Keratinocyte (primary cell): ENCODE measurements around the gene ZC3H13. TPM values are rescaled to one million over a fixed set of nuclear protein-coding genes. Genes with fewer than 3 reads are reported as not detected.

Source experiments
- DNase-seq: peaks from one replicate; pipeline ENCODE4 v3.0.0-alpha.2; 2011; ENCODE audit warnings: low read depth, missing footprints, low spot score
- FAIRE-seq: peaks from 2 replicates; lab custom pipeline; 2011; peaks lifted over from hg19 to GRCh38; lab: Jason Lieb, UNC
- H2AFZ ChIP-seq: 2 replicates; pipeline ENCODE4 v1.6.0; 2012; ENCODE audit warnings: low read length, control low read depth, inconsistent platforms; ENCODE audit not compliant: control insufficient read depth
- H3K27ac ChIP-seq: 2 replicates; pipeline ENCODE4 v1.5.1; 2011; ENCODE audit warnings: low read length; ENCODE audit not compliant: control insufficient read depth, insufficient read depth
- H3K27me3 ChIP-seq: 3 replicates; pipeline ENCODE4 v1.6.0; 2011; ENCODE audit warnings: low read length; ENCODE audit not compliant: control insufficient read depth, insufficient read depth; ENCODE audit errors: extremely low read depth
- H3K36me3 ChIP-seq, 2 experiments: 2 replicates in 1 of 2; 3 replicates in 1 of 2; pipeline ENCODE4 v1.5.1; 2011; ENCODE audit warnings: low read length in 2 of 2, mild to moderate bottlenecking in 1 of 2; ENCODE audit not compliant: control insufficient read depth in 2 of 2, insufficient read depth in 2 of 2; ENCODE audit errors: extremely low read depth in 1 of 2
- H3K4me1 ChIP-seq: 3 replicates; pipeline ENCODE4 v1.5.1; 2011; ENCODE audit warnings: low read length; ENCODE audit not compliant: control insufficient read depth, insufficient read depth; ENCODE audit errors: extremely low read depth
- H3K4me2 ChIP-seq: 3 replicates; pipeline ENCODE4 v1.6.0; 2011; ENCODE audit warnings: low read depth, low read length; ENCODE audit not compliant: control insufficient read depth, insufficient read depth; ENCODE audit errors: extremely low read depth
- H3K4me3 ChIP-seq, 3 experiments: fragments of 200-600 bp in 1 of 3; sonication (generic) in 1 of 3; 2 replicates in 2 of 3; 3 replicates in 1 of 3; pipeline ENCODE4 v1.5.1; 2011 to 2016; ENCODE audit warnings: low read length in 3 of 3, mild to moderate bottlenecking in 3 of 3, control low read depth in 2 of 3, inconsistent platforms in 1 of 3, low read depth in 1 of 3, mixed read lengths in 1 of 3, mixed run types in 1 of 3, moderate library complexity in 1 of 3; ENCODE audit not compliant: control insufficient read depth in 2 of 3, insufficient read depth in 2 of 3; ENCODE audit errors: extremely low read depth in 1 of 3
- H3K79me2 ChIP-seq: 2 replicates; pipeline ENCODE4 v1.6.0; 2012; ENCODE audit warnings: low read length; ENCODE audit not compliant: control insufficient read depth, insufficient read depth
- H3K9ac ChIP-seq: 3 replicates; pipeline ENCODE4 v1.6.0; 2011; ENCODE audit warnings: low read length; ENCODE audit not compliant: control insufficient read depth, insufficient read depth; ENCODE audit errors: extremely low read depth
- H3K9me1 ChIP-seq: 3 replicates; pipeline ENCODE4 v1.6.0; 2011; ENCODE audit warnings: low read length; ENCODE audit not compliant: control insufficient read depth, insufficient read depth; ENCODE audit errors: extremely low read depth
- H3K9me3 ChIP-seq: 2 replicates; pipeline ENCODE4 v1.5.1; 2012; ENCODE audit warnings: low read depth, low read length; ENCODE audit not compliant: control insufficient read depth
- H4K20me1 ChIP-seq: 3 replicates; pipeline ENCODE4 v1.6.0; 2011; ENCODE audit warnings: low read length; ENCODE audit not compliant: control insufficient read depth, insufficient read depth; ENCODE audit errors: extremely low read depth
- CTCF ChIP-seq, 3 experiments: IDR thresholded peaks in 1 of 3; conservative IDR thresholded peaks in 1 of 3; optimal IDR thresholded peaks in 1 of 3; 2 replicates in 2 of 3; 3 replicates in 1 of 3; pipeline versions ENCODE3 to v1.5.1; 2011; ENCODE audit warnings: low read length in 3 of 3, mild to moderate bottlenecking in 3 of 3, moderate library complexity in 2 of 3, control low read depth in 1 of 3, inconsistent platforms in 1 of 3; ENCODE audit not compliant: insufficient read depth in 2 of 3; ENCODE audit errors: extremely low read depth in 1 of 3
- EZH2 ChIP-seq: IDR thresholded peaks from one replicate; pipeline ENCODE4 v1.6.1; 2012; ENCODE audit warnings: inconsistent platforms, mild to moderate bottlenecking, low read length, moderate library complexity
- dilution Hi-C: fragments of 300-500 bp; cut with MboI; formaldehyde crosslinking; loops from one replicate; pipeline ENCODE4 v1.7.0; 2020; ENCODE audit warnings: low sequenced_read_pairs; ENCODE audit not compliant: extremely low pct_ligation_motif_present
- polyA plus RNA-seq, 5 experiments: library from polyadenylated mRNA; depleted of rRNA in 3 of 5; stranded (reverse) in 3 of 5; stranded (forward) in 1 of 5; unstranded in 1 of 5; fragments of >200 nt; gene quantifications; 1 replicate in 1 of 5; 2 replicates in 3 of 5; 3 replicates in 1 of 5; pipeline versions ENCODE4 v1.2.1 to v1.2.3, GENCODE V29; 2011 to 2012; ENCODE audit warnings: missing spikeins in 2 of 5, low read depth in 1 of 5, low replicate concordance in 1 of 5

Gene ZC3H13
- polyA plus RNA-seq, 1 donor (not counting 4 experiments of a cell fraction or from before 2014, with no cell fraction given): 10.6 TPM

GRCh38 chr13:46053162-46054012, 841 bp upstream of the ZC3H13 start:
- Histone ChIP-seq H3K9me1 (no peaks in the 10 kb centered on the region), H3K4me1 (peaks cover 39% of the 10 kb centered on the region), H2AFZ (peak overlapping the region; percentile 96), H3K9me3 (no peaks in the 10 kb centered on the region), H4K20me1 (no peaks in the 10 kb centered on the region), H3K9ac (peak overlapping the region; percentile 93), H3K27me3 (no peaks in the 10 kb centered on the region), H3K36me3 (no peaks in the 10 kb centered on the region), H3K4me3 (peak overlapping the region; percentile 77 to 97 (median 85)), H3K27ac (peak overlapping the region; percentile 85), H3K79me2 (peaks cover 52% of the 10 kb centered on the region), H3K4me2 (peak overlapping the region; percentile 81)
- dilution Hi-C loops: no loop called here
- no peak for TF ChIP-seq CTCF (optimal IDR thresholded peaks at IDR 0.05 in 1 of 3, IDR thresholded peaks at IDR 0.05 in 1 of 3, conservative IDR thresholded peaks at IDR 0.05 in 1 of 3; ENCODE audit: extremely low read depth in 1 of 3, insufficient read depth in 2 of 3, low read length in 3 of 3)
- no peak for TF ChIP-seq EZH2
- DNase-seq (no peak), FAIRE-seq (no peak)

GRCh38 chr13:46051968-46052318, 603 bp downstream of the ZC3H13 start:
- Histone ChIP-seq H3K27ac (peak overlapping the region; percentile 85), H3K9ac (peak overlapping the region; percentile 93), H3K79me2 (peaks cover 63% of the 10 kb centered on the region), H3K9me3 (no peaks in the 10 kb centered on the region), H3K9me1 (no peaks in the 10 kb centered on the region), H3K27me3 (no peaks in the 10 kb centered on the region), H3K4me3 (peak overlapping the region; percentile 77 to 97 (median 85)), H3K4me2 (peak overlapping the region; percentile 85), H2AFZ (peak overlapping the region; percentile 86), H4K20me1 (no peaks in the 10 kb centered on the region), H3K4me1 (peaks cover 25% of the 10 kb centered on the region), H3K36me3 (no peaks in the 10 kb centered on the region)
- dilution Hi-C loops: no loop called here
- no peak for DNase-seq
- no peak for TF ChIP-seq CTCF (optimal IDR thresholded peaks at IDR 0.05 in 1 of 3, IDR thresholded peaks at IDR 0.05 in 1 of 3, conservative IDR thresholded peaks at IDR 0.05 in 1 of 3; ENCODE audit: extremely low read depth in 1 of 3, insufficient read depth in 2 of 3, low read length in 3 of 3)
- TF ChIP-seq EZH2: no peak
- no peak for FAIRE-seq
